ENCODE measurements around the gene OCRL.

DNA sequence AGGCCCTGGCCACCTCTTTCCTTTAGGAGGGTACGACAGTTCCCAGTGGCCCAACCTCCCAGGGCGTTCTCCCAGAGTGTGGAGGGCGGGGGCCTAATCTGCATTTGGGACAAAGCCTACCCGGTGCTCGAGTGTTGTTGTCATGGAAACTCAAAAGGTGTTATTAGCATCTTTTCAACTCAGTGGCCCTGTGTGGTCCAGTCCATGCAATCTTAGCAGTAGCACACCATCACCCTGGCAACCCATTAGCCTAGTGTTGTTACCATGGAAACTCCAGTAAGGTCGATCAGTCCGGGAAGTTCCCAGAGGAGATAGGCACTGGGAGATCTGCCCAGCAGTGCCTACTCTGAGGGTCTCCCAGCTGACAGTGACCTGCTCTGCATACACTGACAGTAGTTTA, 94.5 kb downstream of the OCRL start:
- TF ChIP-seq CTCF (conservative IDR thresholded peaks at IDR 0.05) (no peak), EZH2 (IDR thresholded peaks at IDR 0.05; ENCODE audit: low read depth) (no peak)
